ENCODE measurements around the gene CDC14A.

CDC14A gene

DNA sequence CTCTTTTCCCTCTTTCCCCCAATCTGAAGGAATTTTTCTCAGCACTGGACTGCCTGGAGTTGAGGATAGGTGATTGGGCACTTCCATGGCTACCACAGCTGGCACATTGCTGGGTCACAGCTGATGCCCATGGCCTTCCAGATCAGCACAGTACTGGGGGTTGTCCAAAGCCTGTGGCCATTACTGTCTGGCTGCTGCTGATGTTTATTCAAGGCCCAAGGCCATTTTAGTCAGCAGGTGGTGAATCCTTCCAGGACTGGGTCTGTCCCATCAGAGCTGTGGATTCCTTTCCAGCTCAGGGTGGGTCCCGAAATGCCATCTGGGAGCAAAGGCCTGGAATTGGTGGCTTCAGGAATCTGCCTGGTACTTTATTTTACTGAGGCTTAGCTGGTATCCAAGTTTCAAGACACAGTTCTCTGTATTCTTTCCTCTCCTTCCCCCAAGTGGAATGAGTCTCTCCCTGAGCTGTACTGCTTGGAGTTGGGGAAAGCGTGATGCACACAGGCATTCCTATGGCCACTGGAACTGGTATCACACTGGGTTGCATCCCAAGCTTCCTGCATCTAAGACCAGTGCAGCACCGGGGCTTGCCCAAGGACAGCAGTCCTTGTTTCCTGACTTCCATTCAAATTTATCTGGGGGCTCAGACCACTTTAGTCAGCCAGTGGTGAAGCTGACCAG, 204.8 kb downstream of the CDC14A start:
- Histone ChIP-seq H3K9me3 (ENCODE audit: control insufficient read depth, insufficient read depth, low read length) (no peaks in the 10 kb centered on the region), H3K27ac (ENCODE audit: low read depth, low read length) (no peak overlapping the region)
- TF ChIP-seq, protein P1, sequence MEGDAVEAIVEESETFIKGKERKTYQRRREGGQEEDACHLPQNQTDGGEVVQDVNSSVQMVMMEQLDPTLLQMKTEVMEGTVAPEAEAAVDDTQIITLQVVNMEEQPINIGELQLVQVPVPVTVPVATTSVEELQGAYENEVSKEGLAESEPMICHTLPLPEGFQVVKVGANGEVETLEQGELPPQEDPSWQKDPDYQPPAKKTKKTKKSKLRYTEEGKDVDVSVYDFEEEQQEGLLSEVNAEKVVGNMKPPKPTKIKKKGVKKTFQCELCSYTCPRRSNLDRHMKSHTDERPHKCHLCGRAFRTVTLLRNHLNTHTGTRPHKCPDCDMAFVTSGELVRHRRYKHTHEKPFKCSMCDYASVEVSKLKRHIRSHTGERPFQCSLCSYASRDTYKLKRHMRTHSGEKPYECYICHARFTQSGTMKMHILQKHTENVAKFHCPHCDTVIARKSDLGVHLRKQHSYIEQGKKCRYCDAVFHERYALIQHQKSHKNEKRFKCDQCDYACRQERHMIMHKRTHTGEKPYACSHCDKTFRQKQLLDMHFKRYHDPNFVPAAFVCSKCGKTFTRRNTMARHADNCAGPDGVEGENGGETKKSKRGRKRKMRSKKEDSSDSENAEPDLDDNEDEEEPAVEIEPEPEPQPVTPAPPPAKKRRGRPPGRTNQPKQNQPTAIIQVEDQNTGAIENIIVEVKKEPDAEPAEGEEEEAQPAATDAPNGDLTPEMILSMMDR (IDR thresholded peaks at IDR 0.05; ENCODE audit: low read depth, low read length, poor library complexity, severe bottlenecking) = no peak
- no peak for TF ChIP-seq EZH2phosphoT487 (IDR thresholded peaks at IDR 0.05; ENCODE audit: borderline replicate concordance, low read length)

DNA sequence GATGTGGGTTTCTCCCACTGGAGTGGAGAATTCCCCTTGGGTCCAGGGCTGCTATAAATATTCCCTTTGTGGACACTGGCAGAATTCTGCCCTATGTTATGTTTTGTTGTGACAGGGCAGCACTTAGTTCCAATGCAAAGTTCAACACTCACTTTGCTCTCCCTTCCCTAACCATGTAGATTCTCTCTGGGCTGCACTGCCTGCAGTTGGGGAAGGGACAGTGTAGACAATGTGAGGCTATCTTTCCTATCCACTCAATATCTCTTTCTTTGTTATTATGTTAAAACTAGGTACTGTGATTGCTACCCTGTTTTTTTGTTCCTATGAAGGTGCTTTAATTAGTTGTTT, 205.3 kb downstream of the CDC14A start:
- Histone ChIP-seq H3K27ac (ENCODE audit: low read depth, low read length) (no peak overlapping the region), H3K36me3 (ENCODE audit: control insufficient read depth, low read length) (no peaks in the 10 kb centered on the region), H4K20me1 (ENCODE audit: control insufficient read depth, insufficient read depth, low read depth, low read length) (no peaks in the 10 kb centered on the region), H3K4me3 (ENCODE audit: low read length) (no peak overlapping the region), H3K4me2 (ENCODE audit: low read length) (no peak overlapping the region), H3F3A (ENCODE audit: control insufficient read depth, insufficient read depth) (no peaks in the 10 kb centered on the region), H3K9me2 (replicated peaks; ENCODE audit: control insufficient read depth, low read length) (no peaks in the 10 kb centered on the region), H3K27me3 (ENCODE audit: control insufficient read depth, low read length) (no peaks in the 10 kb centered on the region), H3K9me3 (ENCODE audit: control insufficient read depth, insufficient read depth, low read length) (no peaks in the 10 kb centered on the region), H3K79me2 (ENCODE audit: control insufficient read depth, low read length) (no peaks in the 10 kb centered on the region), H3K4me1 (ENCODE audit: control insufficient read depth, low read length) (no peaks in the 10 kb centered on the region)
- TF ChIP-seq EZH2phosphoT487 (IDR thresholded peaks at IDR 0.05; ENCODE audit: borderline replicate concordance, low read length) = no peak
- TF ChIP-seq, protein P1 (IDR thresholded peaks at IDR 0.05; ENCODE audit: low read depth, low read length, poor library complexity, severe bottlenecking) = no peak

More for the DNA sequence above, 204.8 kb downstream of the CDC14A start:
- no peak overlapping the region for H3K4me2 ChIP-seq (ENCODE audit: low read length)
- H3K27me3 ChIP-seq (ENCODE audit: control insufficient read depth, low read length) = no peaks in the 10 kb centered on the region
- no peak overlapping the region for H3K4me3 ChIP-seq (ENCODE audit: low read length)
- no peaks in the 10 kb centered on the region for H3K4me1 ChIP-seq (ENCODE audit: control insufficient read depth, low read length)
- H3K36me3 ChIP-seq (ENCODE audit: control insufficient read depth, low read length) = no peaks in the 10 kb centered on the region
- H3F3A ChIP-seq (ENCODE audit: control insufficient read depth, insufficient read depth) = no peaks in the 10 kb centered on the region
- H3K79me2 ChIP-seq (ENCODE audit: control insufficient read depth, low read length) = no peaks in the 10 kb centered on the region
- H3K9me2 ChIP-seq (replicated peaks; ENCODE audit: control insufficient read depth, low read length) = no peaks in the 10 kb centered on the region
- H4K20me1 ChIP-seq (ENCODE audit: control insufficient read depth, insufficient read depth, low read depth, low read length) = no peaks in the 10 kb centered on the region

DNA sequence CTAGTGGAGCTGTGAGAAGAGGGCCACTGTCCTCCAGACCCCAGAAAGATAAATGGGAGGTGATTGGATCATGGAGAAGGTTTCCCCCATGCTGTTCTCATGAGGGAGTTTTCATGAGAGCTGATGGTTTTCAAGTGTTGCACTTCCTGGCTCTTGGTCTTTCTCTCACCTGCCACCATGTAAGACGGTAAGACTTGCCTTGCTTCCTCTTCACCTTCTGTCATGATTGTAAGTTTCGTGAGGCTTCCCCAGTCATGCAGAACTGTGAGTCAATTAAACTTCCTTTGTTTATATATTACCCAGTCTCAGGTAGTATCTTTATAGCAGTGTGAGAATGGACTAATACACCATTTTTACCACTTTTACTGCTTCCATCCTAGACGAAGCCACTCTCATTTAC, 213.2 kb downstream of the CDC14A start:
- no peaks in the 10 kb centered on the region for H3F3A ChIP-seq (ENCODE audit: control insufficient read depth, insufficient read depth)
- H3K27ac ChIP-seq (ENCODE audit: low read depth, low read length) = no peak overlapping the region
- H3K27me3 ChIP-seq (ENCODE audit: control insufficient read depth, low read length) = no peaks in the 10 kb centered on the region
- no peaks in the 10 kb centered on the region for H3K4me1 ChIP-seq (ENCODE audit: control insufficient read depth, low read length)
- H3K4me3 ChIP-seq (ENCODE audit: low read length) = no peak overlapping the region
- no peaks in the 10 kb centered on the region for H3K79me2 ChIP-seq (ENCODE audit: control insufficient read depth, low read length)
- no peaks in the 10 kb centered on the region for H3K36me3 ChIP-seq (ENCODE audit: control insufficient read depth, low read length)
- H3K4me2 ChIP-seq (ENCODE audit: low read length) = no peak overlapping the region
- H3K9me3 ChIP-seq (ENCODE audit: control insufficient read depth, insufficient read depth, low read length) = no peaks in the 10 kb centered on the region
- TF ChIP-seq EZH2phosphoT487 (IDR thresholded peaks at IDR 0.05; ENCODE audit: borderline replicate concordance, low read length) = no peak
- TF ChIP-seq, protein P1 (IDR thresholded peaks at IDR 0.05; ENCODE audit: low read depth, low read length, poor library complexity, severe bottlenecking) = no peak
- no peaks in the 10 kb centered on the region for H3K9me2 ChIP-seq (replicated peaks; ENCODE audit: control insufficient read depth, low read length)
- H4K20me1 ChIP-seq (ENCODE audit: control insufficient read depth, insufficient read depth, low read depth, low read length) = no peaks in the 10 kb centered on the region

All from DOHH2 (cell line).